ENCODE data around the gene YLPM1.

- TF ChIP-seq EZH2 (IDR thresholded peaks at IDR 0.05; ENCODE audit: insufficient read depth, poor library complexity, severe bottlenecking) (no peak), EZH2phosphoT487 (IDR thresholded peaks at IDR 0.05; ENCODE audit: insufficient read depth, low read depth) (no peak)
Observed at GRCh38 chr14:74720526-74720925, 42.6 kb upstream of the YLPM1 start.

Measured in GM23248 (cell line).